ENCODE measurements around the gene STK17B.

DNA sequence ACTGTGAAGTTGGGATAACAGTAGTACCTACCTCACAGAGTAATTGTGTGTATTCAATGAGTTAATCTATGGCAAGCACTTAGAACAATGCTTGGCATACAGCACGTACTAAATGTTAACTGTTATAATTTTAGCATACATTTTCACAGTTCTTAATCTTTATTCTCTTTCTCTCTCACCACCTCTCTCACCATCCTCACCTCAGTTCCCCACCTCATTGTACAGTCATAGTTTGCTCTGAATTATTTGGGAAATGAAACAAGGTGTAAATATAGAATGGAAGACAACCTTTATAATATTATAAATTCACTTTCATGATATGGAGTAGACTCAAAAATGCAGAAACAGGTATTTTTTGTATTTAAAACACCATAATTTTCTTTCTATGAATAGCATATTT lies 62.8 kb downstream of the STK17B start:
- TF ChIP-seq, protein P1, sequence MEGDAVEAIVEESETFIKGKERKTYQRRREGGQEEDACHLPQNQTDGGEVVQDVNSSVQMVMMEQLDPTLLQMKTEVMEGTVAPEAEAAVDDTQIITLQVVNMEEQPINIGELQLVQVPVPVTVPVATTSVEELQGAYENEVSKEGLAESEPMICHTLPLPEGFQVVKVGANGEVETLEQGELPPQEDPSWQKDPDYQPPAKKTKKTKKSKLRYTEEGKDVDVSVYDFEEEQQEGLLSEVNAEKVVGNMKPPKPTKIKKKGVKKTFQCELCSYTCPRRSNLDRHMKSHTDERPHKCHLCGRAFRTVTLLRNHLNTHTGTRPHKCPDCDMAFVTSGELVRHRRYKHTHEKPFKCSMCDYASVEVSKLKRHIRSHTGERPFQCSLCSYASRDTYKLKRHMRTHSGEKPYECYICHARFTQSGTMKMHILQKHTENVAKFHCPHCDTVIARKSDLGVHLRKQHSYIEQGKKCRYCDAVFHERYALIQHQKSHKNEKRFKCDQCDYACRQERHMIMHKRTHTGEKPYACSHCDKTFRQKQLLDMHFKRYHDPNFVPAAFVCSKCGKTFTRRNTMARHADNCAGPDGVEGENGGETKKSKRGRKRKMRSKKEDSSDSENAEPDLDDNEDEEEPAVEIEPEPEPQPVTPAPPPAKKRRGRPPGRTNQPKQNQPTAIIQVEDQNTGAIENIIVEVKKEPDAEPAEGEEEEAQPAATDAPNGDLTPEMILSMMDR (conservative IDR thresholded peaks at IDR 0.05; ENCODE audit: low read length) = no peak
- TF ChIP-seq EZH2phosphoT487 (IDR thresholded peaks at IDR 0.05; ENCODE audit: borderline replicate concordance) = no peak
